HG03378 (cell line): ENCODE results near the gene UVSSA.
"Not testable (repeated sequence)": the region's sequence is repeated elsewhere in the genome, so short reads cannot be mapped to it uniquely, and the experiment has no call there.

ENCODE experiments used
- ATAC-seq: cut with Tn5 transposase; IDR thresholded peaks from one replicate; pipeline ENCODE4 v1.9.1; 2021; ENCODE audit warnings: mild to moderate bottlenecking, moderate library complexity; ENCODE audit not compliant: unreplicated experiment

Gene UVSSA

GRCh38 chr4:1315836-1316536, 31.0 kb upstream of the UVSSA start:
- ATAC-seq = no peak

- ATAC-seq = no peak
These were observed 30.4 kb upstream of the UVSSA start for GRCh38 chr4:1316537-1317168.

GRCh38 chr4:1317177-1318045, 29.6 kb upstream of the UVSSA start:
- no peak for ATAC-seq

GRCh38 chr4:1318046-1318375, 29.0 kb upstream of the UVSSA start:
- ATAC-seq = no peak

- no peak for ATAC-seq
These were observed 28.4 kb upstream of the UVSSA start for GRCh38 chr4:1318488-1319213.

- ATAC-seq = no peak
These were observed 25.5 kb upstream of the UVSSA start for GRCh38 chr4:1321486-1321885.

- ATAC-seq = no peak
These were observed 24.9 kb upstream of the UVSSA start for GRCh38 chr4:1321946-1322650.

GRCh38 chr4:1323280-1323634, 23.8 kb upstream of the UVSSA start:
- no peak for ATAC-seq

- ATAC-seq = no peak
These were observed 23.2 kb upstream of the UVSSA start for GRCh38 chr4:1323635-1324442.

- ATAC-seq = not testable (repeated sequence)
These were observed 22.4 kb upstream of the UVSSA start for GRCh38 chr4:1324443-1325175.

GRCh38 chr4:1325176-1325480, 21.9 kb upstream of the UVSSA start:
- ATAC-seq = no peak

- no peak for ATAC-seq
These were observed 21.1 kb upstream of the UVSSA start for GRCh38 chr4:1325681-1326635.

GRCh38 chr4:1326751-1327525, 20.1 kb upstream of the UVSSA start:
- ATAC-seq = no peak

- no peak for ATAC-seq
These were observed 19.3 kb upstream of the UVSSA start for GRCh38 chr4:1327526-1328266.

- no peak for ATAC-seq
These were observed 18.5 kb upstream of the UVSSA start for GRCh38 chr4:1328267-1329155.
